HL-60 (cell line): ENCODE results near the gene CREB5.

ENCODE experiments used
- GABPA ChIP-seq: IDR thresholded peaks from 2 replicates; pipeline ENCODE4 v1.6.1; 2012; ENCODE audit warnings: low read depth
- POLR2AphosphoS5 ChIP-seq: IDR thresholded peaks from 2 replicates; pipeline ENCODE4 v1.6.1; 2012; ENCODE audit warnings: low read depth
- SPI1 ChIP-seq: IDR thresholded peaks from 2 replicates; pipeline ENCODE4 v1.6.1; 2012; ENCODE audit warnings: low read depth, mild to moderate bottlenecking, borderline replicate concordance
- TF ChIP-seq, protein P1 (sequence below): IDR thresholded peaks from one replicate; pipeline ENCODE4 v1.5.1; 2011; ENCODE audit warnings: low read length, control low read depth, inconsistent platforms; ENCODE audit not compliant: insufficient read depth
- TF ChIP-seq, protein P2 (sequence below): IDR thresholded peaks from 2 replicates; pipeline ENCODE4 v1.6.1; 2012; ENCODE audit warnings: low read depth; ENCODE audit not compliant: insufficient replicate concordance

DNA sequence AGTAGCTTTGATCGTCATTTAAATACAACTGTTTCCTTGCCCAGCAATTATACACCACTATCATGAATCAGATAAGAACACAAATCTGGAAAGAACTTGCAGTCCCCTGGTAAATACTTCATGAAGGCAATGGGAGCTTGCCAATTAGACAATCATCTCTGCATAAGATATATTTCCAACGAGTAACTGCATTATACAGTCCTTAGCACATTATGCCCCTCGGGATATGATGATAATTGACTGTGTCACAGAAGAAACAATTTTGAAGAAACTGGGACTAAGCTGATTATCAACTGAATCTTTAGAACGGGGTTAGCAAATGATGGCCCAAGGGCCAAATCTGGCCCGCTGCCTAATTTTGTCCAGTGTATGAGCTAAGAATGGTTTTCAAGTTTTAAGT, 390.1 kb downstream of the CREB5 start:
- no peak for TF ChIP-seq POLR2AphosphoS5
- TF ChIP-seq, protein P1, sequence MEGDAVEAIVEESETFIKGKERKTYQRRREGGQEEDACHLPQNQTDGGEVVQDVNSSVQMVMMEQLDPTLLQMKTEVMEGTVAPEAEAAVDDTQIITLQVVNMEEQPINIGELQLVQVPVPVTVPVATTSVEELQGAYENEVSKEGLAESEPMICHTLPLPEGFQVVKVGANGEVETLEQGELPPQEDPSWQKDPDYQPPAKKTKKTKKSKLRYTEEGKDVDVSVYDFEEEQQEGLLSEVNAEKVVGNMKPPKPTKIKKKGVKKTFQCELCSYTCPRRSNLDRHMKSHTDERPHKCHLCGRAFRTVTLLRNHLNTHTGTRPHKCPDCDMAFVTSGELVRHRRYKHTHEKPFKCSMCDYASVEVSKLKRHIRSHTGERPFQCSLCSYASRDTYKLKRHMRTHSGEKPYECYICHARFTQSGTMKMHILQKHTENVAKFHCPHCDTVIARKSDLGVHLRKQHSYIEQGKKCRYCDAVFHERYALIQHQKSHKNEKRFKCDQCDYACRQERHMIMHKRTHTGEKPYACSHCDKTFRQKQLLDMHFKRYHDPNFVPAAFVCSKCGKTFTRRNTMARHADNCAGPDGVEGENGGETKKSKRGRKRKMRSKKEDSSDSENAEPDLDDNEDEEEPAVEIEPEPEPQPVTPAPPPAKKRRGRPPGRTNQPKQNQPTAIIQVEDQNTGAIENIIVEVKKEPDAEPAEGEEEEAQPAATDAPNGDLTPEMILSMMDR, result no peak
- TF ChIP-seq, protein P2, sequence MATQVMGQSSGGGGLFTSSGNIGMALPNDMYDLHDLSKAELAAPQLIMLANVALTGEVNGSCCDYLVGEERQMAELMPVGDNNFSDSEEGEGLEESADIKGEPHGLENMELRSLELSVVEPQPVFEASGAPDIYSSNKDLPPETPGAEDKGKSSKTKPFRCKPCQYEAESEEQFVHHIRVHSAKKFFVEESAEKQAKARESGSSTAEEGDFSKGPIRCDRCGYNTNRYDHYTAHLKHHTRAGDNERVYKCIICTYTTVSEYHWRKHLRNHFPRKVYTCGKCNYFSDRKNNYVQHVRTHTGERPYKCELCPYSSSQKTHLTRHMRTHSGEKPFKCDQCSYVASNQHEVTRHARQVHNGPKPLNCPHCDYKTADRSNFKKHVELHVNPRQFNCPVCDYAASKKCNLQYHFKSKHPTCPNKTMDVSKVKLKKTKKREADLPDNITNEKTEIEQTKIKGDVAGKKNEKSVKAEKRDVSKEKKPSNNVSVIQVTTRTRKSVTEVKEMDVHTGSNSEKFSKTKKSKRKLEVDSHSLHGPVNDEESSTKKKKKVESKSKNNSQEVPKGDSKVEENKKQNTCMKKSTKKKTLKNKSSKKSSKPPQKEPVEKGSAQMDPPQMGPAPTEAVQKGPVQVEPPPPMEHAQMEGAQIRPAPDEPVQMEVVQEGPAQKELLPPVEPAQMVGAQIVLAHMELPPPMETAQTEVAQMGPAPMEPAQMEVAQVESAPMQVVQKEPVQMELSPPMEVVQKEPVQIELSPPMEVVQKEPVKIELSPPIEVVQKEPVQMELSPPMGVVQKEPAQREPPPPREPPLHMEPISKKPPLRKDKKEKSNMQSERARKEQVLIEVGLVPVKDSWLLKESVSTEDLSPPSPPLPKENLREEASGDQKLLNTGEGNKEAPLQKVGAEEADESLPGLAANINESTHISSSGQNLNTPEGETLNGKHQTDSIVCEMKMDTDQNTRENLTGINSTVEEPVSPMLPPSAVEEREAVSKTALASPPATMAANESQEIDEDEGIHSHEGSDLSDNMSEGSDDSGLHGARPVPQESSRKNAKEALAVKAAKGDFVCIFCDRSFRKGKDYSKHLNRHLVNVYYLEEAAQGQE, result no peak
- no peak for TF ChIP-seq GABPA
- no peak for TF ChIP-seq SPI1
